NCI-H526 (cell line): ENCODE measurements around the gene AP4S1.

Experiments used
- DNase-seq, 2 experiments: peaks; one replicate each; lab custom pipeline; 2025; lab: John Stamatoyannopoulos, UW

The AP4S1 gene

DNA sequence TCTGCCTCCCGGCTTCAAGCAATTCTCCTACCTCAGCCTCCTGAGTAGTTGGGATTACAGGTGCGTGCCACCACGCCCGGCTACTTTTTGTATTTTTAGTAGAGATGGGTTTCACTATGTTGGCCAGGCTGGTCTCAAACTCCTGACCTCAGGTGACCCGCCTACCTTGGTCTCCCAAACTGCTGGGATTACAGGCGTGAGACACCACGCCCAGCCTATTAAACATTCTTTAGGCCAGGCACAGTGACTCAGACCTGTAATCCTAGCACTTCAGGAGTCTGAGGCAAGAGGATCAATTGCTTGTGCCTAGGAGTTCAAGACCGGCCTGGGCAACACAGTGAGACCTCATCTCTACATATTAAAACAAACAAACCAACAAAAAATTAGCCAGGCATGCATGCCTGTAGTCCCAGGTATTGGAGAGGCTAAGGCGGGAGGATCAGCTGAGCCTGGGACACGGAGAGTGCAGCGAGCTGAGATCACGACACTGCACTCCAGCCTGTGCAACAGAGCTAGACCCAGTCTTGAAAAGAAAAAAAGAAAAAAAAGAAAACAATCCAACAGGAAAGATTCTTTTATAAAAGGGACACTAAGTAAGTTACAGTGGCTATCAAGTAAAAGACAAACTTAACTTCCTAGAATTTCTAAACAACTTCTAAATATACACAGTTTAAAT, 111.9 kb downstream of the AP4S1 start:
- no peak for DNase-seq

DNA sequence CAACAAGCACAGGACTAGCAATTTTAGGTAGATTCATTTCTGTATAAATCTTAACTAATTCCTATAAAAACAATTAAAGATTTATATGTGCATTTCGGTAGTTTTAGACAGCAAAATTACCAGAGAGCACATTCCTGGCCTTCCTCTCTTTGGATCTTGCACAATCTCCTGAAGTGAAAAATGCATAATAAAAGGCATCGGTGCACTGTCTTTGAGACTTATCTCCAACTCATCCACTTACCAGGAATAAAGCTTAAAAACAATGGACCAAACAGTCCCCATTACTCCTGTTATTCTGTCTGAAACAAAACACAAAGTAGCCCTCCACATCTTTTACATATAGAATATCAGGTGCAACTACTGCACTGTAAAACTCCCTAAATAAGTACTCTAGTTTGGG, 112.9 kb downstream of the AP4S1 start:
- DNase-seq = no peak

DNA sequence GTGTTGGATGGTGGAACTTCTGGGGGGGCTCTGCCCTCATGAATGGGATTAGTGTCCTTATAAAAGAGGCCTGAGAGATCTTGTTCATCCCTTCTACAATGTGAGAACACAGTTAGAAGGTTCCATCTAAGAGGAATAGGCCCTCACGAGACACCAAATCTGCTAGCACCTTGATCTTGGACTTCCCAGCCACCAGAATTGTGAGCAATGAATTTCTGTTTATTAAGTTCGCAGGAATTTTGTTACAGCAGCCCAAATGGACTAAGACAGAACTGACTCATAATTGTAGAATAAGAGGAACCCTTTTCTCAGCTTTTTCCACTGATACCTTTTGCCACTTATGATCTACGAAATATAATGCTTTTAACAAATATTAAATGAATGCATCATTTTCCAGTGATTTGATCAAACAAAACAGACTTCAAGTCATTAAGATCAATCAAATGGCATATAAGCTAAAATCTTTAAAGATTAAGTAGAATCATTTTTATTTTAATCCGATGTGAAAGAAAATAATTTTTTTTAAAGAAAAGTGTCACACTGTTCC, 113.9 kb downstream of the AP4S1 start:
- DNase-seq = no peak

DNA sequence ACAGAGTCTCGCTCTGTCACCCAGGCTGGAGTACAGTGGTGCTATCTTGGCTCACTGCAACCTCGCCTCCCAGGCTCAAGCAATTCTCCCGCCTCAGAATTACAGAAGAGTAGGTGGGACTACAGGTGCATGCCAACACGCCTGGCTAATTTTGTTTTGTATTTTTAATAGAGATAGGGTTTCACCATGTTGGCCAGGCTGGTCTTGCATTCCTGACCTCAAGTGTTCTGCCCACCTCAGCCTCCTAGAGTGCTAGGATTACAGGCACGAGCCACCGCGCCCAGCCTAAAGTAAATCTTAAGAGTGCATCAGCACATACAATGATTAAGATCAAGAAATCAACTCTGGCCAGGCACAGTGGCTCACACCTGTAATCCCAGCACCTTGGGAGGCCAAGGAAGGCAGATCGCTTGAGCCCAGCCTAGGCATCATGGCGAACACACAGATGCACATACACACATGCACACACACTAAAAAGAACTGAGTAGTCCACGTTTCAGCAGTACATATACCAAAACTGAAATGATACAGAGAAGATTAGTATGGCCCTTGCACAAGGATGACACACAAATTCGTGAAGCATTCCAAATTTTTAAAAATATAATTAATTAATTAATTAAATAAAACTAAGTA, 117.1 kb downstream of the AP4S1 start:
- no peak for DNase-seq
